GM18867 (cell line): ENCODE results near the gene PRSS27.

Experiments used
- ATAC-seq: cut with Tn5 transposase; IDR thresholded peaks from one replicate; pipeline ENCODE4 v1.9.1; 2021; ENCODE audit warnings: mild to moderate bottlenecking, moderate library complexity; ENCODE audit not compliant: unreplicated experiment

PRSS27 gene

GRCh38 chr16:2752035-2752849 is 32.2 kb upstream of the PRSS27 start, which contains the start of gene SRRM2:
Gene SRRM2 (plus strand): TSS chr16:2752638. CDS start chr16:2756365, 3,727 bp downstream.
- ATAC-seq: peak; percentile 76

GRCh38 chr16:2751577-2752034 is 31.6 kb upstream of the PRSS27 start:
- peak; percentile 42 for ATAC-seq

DNA sequence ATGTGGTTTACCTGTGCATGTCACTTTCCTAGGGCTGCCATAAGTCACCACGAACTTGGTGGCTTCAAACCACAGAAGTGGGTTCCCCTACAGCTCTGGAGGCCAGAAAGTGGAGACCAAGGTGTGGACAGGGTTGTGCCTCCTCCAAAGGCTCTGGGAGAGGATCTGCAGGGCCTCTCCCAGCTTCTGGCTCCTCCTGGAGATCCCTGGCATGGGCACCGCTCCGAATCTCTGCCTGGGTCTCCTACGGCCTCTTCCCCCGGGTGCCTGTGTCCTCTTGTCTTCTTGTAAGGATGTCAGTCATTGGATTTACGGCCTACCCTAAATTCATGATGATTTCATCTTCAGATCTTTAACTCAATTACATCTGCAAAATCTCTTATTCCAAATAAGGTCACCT is 29.9 kb upstream of the PRSS27 start:
- no peak for ATAC-seq

DNA sequence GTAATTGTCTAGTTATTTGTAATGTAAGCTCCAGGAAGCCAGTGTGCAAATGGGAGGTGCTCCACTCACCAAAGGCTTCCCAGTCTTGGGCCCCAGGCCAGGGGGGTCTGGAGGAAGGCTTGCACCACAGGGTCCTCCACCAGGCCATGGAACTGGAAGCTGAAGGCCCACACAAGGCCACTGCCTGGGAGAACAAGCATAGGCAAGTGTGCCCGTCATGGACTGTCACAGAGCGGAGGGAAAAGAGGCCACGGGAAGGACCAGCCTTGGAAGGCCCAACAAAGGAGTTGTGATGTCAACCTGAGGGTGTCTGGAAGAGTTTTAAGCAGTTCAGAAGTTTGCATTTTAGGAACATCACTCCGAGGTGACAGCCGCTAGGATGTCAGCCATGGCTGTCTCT is 29.5 kb upstream of the PRSS27 start:
- no peak for ATAC-seq

- ATAC-seq: no peak
Measured at GRCh38 chr16:2748757-2749455, 28.9 kb upstream of the PRSS27 start.

GRCh38 chr16:2745961-2746360 is 25.9 kb upstream of the PRSS27 start:
- ATAC-seq: no peak

DNA sequence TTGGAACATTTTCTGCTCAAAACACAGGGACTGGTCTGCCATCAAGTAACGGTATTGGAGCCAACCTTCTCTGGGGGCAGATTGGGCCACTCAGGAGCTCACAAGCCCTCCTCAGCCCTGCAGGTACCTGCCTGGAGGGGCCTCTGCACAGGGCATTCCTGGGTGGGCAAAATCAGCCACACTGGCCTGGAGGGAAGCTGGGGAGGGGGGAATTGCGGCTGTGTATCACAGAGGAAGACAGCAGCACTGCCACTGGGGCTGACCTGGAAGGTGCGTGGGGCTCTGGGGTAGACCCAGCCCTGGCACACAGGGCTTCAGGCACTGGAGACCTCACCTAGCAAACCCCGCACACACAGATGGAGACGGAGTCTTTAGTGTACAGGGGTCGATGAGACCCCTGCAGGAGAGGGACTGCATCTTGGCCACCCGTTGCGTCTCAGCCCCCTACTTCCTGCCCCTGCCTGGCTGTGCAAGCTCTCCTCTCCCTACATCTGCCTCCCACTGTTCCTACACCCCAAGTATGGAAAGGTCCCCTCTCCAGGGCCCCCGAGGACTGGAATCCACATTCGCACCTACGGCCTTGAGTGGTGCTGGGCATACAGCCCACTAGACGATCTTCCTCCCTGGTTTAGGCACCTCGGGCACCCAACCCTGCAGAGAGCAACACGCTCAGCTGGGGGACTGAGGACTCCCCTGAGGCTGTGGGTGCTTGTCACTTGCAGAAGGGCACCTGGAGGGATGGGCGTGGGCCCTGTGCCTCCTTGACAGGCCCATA is 25.3 kb upstream of the PRSS27 start:
- no peak for ATAC-seq

GRCh38 chr16:2744711-2745110 is 24.7 kb upstream of the PRSS27 start:
- ATAC-seq: no peak

DNA sequence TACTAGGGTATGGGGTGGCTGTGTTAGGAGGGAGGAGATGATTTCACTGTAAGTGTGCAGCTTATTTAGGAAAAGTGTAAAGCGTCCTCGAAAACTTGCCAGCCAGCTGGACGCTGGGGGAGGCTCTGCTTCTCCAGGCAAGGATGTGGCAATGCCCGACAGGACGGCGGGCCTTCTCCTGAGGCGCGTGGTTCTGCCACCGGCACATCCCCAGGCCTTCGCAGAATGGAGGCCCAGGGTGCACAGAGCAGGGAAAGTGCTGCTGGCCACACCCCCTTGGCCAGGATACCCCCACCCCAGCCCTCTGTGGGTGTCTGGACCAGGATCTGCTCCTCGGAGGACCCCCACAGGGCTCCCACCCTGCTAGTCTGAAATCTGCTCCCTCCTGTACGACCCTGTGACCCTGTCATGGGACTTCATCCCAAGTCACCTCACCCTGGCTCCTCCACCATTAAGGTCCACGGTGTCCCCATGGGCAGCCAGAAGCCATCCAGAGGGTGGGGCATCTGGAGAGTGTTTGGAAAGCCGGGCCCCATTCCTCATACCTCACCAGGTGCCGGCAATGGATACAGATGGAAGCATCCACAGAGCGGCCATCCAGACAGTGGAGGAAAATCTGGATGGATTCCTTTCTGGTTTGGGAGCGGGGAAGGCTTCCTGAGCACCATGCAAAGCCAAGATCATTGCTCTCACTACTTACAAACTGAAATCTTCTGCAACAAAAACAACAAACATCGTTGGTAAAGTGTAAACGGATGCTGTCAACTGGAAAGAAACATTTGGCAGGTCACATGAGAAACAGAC is 23.2 kb upstream of the PRSS27 start:
- no peak for ATAC-seq

DNA sequence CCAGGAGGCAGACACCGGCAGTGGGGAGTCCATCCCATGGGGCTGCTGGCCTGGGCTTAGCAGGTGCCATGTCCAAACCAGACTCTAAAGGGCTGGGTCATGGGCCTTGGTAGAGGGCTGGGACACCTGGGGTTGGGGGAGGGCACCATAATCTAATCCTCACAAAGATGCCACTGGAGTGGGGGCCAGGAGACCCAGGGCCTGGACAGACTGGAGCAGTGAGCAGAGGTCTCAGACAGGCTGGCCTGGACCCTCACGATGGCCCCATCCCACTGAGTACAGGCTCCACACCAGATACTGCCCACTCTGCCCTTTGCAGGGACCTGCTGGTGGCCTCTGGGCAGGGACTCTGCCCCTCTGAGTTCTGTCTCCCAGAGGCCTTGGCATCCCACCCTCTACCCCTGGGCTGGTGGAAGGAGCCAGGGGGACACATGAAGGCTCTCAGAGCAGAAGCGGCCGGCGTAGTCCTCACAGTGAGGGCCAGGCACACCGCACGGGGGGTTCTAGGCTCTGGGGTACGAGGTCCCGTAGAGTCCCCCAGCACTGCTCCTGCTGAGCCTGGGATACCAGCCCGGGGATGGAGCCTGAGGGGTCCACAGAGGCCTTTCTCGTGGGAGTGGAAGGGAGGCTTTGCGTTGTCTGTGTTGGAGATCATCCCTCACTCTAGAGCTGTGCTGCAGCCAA is 22.4 kb upstream of the PRSS27 start:
- ATAC-seq: no peak

DNA sequence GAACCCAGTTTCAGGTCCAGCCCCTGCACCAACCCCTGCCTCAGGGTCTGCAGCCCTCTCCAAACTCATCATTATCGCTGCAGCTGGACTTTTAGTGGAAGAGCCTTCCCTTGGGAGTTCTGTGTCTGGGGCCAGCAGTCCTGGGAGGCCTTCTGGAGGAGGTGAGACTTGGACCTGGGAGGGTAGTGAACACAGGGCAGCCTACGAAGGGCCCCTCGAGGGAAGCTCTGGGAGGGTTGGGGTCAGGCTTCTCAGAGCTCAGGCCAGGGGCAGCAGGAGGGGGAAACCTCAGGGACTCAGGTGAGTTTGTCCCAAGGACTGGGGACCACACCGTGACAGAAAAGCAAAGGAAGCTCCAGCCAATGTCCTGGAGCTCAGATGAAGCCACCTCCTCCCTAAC is 21.1 kb upstream of the PRSS27 start:
- ATAC-seq: no peak

DNA sequence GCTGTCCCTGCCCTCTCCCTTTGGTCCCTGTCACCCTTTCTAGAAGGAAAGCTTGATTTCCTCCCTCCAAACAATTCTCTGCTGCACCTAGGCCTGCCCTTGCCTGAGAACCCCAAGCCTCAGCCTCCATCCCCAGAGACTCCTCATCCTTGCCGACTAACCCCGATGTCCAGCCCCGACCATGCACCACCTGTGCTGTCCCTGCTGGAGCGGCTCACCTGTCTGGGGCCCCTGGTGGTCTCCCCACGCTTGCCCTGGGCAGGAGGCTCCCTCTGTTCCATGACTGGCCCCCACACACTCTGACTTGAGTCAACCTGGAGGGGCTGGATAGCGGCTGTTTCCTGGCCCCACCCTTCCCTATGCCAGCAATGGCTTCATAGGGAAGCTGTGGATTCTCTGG is 20.5 kb upstream of the PRSS27 start:
- ATAC-seq: no peak

- ATAC-seq: no peak
Measured at GRCh38 chr16:2739625-2740430, 19.8 kb upstream of the PRSS27 start.

DNA sequence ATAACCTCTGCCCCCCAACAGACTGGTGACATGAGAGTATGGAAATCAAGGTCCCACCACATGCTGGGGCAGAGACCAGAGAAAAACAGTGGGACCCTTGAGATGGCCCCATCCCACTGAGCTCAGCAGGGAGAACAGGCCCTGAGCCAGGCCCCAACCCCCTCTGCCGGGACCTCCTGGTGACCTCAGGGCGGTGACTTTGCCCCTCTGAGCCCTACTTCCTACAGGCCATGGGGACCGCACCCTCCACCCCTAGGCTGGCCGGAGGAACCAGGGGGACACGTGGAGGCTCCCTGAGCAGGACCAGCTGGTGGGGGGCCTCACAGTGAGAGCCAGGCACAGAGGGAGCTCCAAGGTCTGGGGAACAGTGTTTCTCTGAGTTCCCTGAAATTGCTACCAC is 18.6 kb upstream of the PRSS27 start:
- ATAC-seq: no peak

- ATAC-seq: no peak
Measured at GRCh38 chr16:2737895-2738418, 17.9 kb upstream of the PRSS27 start.

DNA sequence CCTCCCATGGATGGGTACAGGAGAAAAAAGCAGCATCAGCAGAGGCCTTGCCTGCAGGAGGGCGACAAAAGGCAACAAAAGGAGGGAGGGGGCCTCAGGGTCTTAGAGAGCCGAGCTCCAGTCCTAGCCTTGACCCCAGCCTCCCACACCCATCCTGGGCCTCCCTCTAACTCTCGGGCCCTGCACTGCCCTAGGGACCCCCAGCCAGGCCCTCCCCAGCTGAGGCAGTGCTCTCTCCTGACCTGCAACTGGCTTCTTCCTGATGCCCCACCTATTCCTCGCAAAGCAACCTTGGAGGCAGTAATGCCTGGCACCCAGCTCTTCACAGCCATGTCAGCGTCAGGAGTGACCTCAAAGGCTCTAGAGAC is 17.2 kb upstream of the PRSS27 start:
- no peak for ATAC-seq

DNA sequence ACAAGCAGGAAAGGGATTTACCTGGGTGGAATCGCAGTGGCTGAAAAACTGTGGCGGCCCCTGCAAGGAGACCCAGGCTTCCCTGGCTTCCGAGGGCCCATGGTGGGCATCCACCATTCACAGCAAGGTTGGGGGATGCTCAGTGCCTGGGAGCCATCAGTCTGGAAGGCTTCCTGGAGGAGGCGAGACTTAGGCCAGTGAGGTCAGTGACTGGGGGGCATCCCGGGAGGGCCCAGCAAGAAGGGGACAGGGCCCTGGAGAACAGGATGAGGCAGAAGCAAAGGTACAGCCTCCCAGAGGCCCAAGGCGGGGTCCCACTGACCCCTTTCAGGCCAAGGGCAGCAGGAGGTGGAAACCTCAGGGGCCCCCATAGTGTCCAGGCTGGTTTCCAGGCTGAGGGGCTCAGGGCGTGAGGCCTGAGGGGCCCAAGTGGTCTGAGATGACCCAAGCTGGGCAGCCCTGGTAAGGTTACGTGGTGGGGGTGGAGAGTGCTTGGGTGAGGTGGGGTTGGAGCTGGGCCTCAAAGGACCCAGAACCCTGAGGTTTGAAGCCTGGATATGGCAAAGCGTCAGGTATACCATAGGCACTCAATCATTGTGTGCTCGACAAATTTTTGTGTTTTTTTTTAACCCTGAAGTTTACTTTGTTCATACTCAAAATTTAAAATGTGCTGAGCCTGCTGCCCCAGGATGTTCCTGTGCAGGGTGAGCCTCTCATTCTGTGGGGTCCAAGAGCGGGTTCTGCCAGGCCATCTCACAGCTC is 16.6 kb upstream of the PRSS27 start:
- no peak for ATAC-seq

DNA sequence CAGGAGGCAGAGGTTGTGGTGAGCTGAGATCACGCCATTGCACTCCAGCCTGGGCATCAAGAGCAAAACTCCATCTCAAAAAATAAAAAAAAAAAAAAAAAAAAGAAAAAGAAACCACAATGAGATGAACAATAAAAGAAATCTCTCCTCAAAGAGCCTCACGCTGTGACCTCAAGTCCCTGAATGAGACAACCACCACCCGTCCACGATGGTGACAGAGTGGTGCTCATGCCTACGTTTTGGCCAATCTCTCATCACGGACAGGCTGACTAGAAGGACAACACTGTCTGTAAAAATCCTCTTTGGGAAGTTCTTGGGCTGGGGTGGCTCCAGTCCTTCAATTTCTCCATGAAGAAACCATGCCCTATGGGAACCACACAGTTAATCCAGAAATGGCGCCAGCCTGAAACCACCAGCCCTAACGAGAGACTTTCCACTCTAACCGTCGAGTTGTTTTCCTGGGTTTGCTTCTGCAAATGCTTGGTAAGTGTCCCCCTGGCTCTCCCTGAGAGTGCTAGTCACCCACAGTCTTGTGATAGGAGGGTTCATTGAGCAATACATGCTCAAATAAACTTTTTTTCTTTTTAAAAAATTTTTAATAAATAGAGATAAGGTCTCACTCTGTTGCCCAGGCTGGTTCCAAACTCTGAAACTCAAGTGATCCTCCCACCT is 15.0 kb upstream of the PRSS27 start:
- no peak for ATAC-seq
